NCI-H1105 treated with DMSO at 0.1 percent for 48 hours (cell line): ENCODE measurements around the gene HOXA3.
A peak's percentile ranks its signal among the peaks of the same experiment; 100 is the strongest.

ENCODE experiments used
- DNase-seq: peaks from one replicate; lab custom pipeline; 2025; lab: John Stamatoyannopoulos, UW

HOXA3 gene

DNA sequence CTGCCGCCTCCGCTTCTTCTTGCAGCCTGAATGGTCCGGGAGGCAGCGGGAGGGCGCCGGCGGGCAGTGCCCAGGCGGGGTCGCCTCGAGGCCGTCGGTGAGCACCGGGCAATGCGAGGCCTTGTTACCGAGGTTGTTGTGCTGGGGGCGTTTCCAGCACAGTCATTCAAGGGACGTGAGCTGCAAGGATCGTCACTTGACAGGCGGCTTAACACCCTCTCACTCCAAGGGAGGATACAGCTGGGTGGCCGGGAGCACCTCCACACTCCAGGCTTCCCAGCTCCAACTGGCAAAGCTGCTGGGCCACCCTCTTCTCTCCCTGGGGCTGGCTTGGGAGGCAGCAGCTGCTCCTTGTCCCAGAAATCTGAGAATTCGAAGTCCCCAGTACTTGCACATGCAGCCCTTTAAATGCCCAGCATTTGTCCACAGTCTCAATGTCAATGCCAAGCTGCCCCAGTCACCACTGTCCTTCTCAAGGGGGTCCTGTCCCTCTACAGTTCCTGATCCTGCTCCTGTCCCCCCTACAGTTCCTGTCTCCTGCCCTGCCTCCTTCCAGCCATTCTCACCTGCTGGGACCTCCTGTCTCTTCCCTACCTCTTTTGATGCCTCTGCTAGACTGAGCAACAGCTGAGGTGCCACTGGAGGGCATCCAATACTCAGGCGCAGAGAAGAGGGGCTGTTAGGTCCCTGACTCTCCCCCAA is 37.1 kb upstream of the HOXA3 start:
- DNase-seq, result no peak

DNA sequence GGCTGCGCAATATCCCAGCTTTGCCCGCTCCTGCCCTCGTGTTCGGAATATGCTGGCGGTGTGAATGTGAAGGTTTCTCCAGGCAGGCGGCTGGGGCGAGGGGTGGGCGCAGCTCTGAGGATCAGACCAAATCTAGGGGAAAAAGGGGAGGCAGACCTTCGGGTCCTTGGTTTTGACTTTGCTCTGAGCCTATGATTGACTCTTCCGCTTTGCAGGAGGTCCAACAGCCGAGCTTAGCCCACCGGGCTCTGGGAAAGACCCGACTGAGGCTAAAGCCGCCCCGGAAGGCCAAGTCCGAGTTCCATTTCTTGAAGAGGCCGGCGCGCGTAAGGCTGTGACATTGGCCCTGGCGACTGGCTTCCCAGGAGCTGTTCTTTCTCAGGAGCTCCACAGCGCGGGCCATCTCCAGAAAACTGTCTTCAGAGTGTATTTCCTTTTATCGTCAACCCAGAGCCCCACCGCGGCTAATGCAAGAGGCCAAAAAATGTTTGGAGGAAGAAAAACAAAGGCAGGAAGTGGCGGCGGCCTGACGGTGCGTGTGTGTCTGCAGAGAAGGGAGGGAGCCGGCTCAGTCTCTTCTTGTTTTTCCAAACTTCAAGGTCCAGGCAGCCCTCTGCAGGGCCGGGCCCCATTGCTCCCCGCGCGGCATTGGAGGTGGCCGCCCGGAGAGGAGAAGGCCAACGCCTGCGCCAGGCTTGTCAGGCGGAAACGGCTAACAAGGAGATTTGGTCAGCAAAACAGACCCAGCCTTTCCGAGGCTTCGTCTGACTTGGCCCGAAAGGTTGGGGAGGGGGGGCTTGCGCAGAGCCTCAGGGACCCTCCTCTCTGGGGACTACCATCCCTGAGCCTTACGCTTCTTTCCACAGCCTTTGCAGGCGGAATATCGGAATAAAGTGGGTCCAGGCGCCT is 36.3 kb upstream of the HOXA3 start:
- no peak for DNase-seq

DNA sequence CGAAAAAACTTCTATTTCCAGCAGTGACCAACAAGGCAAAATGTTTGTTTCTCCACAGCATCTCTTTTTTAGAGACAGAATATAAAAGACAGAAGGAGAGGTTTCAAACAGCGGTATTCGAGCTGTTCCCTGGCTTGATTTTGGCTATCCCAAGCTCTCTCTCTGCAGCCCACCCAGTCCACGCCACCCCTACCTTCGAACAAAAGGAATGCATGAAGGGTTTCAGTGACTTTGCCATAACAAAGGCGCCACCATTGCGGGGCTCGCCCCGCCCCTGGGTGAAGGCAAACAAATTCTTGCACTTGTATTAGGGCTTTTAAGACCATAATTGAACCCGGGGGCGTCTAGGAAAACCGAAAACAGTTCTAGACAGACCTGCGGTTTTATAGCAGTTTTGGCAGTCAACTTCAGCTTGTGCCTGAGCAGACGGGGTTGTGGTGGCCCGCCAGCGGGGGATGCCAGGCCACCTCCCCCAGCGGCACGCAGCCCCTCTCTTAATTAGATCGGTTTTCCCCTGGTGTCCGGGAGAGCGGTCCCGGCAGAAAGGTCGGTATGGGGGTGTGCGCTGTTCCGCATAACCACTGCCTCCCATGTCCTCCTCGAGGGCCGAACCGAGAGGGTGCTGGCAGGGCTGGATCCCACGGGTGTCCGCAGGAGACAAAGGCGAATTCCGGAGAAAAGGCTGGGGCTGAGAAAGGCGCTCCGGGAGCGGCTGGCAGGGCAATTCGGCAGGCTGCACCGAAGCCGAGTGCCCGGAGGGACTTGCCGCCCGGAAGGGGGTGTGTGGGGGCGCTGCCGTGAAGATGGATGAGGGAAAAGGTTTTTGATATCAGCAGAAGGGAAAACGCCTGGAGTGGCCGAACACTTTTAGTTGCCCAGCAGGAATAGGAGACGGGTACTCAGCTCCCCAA is 35.3 kb upstream of the HOXA3 start:
- DNase-seq, result no peak

DNA sequence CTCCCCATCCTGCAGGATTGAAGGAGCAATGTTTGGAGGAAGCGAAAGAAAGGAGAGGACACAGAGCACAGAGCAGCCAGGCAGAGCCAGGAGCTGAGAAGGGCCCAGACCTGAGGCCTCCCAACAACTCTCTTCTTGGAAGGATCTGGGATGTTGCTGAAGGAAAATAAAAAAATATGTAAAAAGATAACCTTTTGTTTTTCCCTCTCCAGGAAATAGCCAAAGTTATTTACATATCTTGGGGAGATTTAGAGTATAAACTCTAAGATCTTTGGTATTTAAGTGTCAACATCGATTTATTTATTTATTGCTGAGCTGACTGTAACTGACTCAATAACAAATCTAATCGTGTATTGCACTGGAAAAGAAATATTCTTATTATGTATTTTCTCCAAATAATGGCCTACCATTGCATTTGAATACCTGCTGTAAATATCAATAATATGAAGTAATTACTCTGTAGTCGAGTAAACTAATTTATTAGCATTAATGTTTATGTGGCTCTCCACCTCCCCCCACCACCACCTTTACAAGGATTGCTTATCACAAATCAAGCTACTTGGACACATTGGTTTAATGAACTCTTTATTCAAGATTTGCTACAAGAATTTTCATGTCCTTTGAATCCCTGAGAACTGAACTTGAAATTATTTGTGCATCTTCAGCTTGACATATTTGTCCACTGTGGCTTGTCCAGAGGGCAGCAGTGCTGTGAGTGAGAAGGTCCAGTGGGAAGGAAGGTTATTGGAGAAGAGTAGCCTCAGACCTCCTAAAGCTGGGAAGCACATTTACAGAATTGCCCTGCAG is 34.5 kb upstream of the HOXA3 start:
- no peak for DNase-seq

DNA sequence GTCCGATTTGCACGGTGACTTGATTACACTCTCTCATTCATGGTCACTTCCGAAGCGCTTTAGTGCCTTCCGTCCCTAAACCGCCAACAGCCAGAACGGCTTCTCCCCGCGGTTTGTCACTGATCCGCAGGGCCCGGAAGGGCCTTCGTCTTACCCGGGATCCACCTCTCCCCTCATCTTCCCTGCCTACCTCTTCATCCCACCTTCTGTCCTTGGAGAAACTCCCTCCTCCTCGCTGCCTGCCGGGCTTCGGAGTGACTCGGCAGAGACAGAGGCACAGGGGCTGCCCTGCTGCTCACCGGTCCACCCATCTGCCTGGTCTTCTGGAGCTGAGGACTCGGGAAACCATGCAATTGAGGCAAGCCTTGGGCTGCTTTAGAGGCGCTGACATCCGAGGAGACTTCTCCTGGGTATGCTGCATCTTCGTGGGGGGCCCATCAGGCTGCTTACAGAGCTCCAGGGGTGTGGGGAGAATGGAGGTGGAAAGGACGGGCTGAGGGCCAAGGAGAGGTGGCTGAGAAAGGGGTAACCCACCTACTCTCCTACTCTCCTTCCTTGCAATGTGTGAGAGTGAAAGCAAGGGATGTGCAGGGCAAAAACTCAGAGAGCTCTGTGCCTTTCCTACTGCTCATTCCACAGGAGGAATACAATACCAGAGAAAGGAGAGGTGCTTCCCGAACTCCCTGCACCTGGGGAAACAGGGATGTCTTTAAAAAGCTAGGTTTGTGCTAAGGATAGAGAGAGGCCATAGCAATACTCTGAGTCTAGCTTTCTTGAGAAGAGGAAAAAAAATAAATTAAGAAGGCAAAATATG is 33.7 kb upstream of the HOXA3 start:
- no peak for DNase-seq

DNA sequence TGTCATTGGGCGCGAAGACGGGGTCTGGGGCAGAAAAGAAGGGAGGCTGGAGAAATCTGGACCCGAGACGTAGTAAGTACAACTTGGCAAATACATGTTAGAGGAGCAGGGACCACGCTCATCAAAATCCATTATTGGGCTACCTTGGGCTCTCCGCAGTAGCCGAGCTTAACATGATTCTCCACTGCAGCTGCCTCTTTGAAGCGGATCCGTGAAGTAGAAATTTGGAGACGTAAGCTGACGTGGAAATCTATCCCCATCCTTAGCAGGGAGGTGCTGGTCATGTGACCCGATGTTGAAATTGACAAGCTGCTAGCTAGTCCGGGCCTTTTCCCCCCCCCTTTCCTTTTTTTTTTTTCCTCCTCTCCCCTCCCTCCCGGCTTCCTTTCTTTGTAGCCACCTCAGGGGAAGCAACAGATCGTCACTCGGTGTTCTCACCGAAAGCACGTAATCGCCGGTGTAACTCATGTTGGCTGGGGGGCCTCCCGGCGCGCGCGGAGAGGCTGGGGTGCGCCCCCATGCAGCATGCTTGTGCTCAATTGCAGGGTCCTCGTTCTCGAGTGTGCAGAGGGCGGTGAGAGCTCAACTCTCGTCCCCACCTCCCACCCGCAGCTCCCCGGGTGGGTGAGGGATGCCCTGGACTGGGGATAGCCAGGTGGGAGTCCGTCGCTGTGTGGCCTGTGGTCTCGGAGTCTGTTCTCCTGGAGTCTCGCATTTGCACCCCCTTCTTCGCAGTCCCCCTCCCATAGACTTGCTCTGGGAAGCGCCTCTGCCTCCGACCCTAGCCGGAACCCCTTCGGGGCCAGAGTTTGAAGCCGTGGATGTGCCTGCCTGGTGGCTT is 32.9 kb upstream of the HOXA3 start, which contains the start of gene HOXA11:
TSS of gene HOXA11 (minus strand) at position 220 of the 841 bp plus-strand sequence. CDS start at position 132, 88 bp downstream.
- no peak for DNase-seq

DNA sequence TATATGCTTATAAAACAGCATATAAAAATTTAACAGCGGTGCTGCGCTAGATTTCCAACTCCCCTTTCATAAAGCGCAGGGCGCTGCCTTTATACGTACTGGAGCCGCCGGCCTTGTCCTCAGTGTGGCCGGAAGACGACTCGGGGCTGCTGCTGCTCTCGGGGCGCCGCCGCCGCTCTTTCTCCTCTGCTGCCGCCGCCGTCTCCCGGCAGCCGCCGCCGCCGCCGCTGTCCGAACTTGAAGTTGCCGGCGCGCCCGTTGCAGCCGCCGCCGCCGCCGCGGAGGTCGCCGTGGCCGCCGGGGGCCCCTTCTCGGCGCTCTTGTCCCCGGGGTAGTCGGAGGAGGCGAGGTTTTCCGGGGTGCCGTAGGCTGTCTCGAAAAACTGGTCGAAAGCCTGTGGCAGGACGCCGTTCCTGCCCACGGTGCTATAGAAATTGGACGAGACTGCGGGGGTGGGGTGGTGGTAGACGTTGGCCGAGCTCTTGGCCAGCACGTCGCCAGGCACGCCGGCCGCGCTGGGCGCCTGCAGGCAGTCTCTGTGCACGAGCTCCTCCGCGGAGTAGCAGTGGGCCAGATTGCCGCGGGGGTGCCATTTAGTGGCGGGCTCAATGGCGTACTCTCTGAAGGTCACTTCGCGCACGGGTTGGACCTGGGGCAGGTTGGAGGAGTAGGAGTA is 32.1 kb upstream of the HOXA3 start:
- peak; percentile 52 for DNase-seq

DNA sequence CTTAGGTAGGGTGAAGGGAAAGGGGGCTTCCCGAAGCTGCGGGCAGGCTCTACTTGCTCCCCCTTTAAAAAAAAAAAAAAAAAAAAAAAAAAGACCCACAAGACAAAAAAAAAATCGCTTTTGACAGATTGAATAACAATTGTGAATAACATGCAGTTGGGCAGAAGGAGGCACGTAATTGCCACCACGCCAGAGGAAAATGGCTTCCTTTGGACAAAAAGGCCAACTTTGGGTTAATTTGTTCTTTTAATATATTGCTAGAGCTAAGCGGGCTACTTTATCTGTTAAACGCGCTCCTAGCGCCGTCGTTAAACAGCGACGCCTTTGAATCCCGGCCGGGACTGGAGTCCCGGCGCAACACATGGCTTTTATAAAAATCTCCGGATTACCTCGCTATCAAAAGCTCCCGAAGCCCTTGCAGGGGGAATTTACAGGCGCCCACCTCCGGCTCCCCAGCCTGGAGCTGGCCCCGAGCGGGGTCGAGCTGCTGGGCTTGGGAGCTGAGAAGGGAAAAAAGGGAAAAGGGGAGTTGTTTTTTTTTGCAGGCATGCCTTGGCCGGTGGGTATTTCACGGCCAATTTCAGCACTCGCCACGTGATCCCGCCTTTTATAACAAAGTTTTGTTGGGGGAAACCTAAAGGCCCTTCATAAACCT is 31.4 kb upstream of the HOXA3 start:
- DNase-seq, result peak; percentile 46

DNA sequence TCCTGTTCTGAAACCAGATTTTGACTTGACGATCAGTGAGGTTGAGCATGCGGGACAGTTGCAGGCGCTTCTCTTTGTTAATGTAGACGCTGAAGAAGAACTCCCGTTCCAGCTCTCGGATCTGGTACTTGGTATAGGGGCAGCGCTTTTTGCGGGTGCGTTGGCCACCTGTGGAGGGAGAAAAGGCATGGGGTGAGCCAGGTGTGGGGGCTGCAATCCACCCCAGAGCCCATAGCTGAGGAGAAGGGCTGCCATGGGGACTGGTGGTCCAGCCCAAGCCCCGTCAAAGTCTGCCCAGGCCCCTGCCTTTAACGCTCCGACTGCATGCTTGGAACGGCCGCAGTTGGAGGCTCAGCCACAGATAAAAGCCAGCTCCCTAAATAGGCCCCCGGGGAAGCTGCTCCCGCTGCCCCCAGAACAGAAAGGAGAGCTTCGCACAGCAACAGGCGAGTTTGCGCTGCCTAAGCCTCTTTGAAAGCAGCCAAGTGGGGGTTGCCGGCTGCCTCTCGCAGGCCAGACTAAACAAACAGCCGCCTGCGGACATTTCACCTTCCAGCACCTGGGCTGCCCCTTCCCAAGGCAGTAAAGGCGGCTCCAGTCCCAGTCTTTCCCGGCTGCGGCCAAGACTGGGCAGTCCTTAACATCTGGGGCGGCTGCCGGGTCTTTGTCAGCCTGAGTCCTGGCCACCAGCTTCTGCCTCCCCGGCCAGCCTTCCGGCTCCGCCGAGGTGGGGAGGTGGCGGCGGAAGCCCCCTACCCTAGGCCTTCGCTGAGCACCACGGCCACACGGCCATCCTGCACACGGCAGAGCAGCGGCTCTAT is 30.7 kb upstream of the HOXA3 start:
- DNase-seq, result peak; percentile 54

DNA sequence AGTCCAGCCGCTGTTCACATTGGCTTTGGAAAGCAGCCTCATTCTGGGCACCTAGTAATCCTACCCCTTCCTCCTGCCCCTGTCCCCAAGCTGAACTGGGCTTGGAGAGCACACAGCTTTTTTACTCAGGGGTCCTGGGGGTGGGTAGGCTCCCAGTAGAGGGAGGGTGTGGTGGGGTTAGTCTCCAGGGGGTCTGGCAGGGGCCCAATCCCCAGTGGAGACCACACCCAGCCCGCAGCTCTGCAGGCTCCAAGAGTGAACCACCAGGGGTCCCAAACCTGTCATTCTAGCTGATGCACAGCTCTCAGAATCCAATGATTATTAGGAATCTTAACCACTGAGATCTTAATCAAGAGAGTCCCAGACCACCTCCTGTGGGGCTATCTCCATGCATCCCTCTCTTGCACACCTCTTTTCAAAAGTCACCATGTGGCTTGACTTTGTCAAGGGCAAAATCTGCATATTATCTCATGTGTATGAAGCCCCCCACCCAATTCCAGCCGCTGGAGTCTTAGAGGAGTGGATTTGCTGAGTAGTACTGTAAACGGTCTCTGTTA is 30.0 kb upstream of the HOXA3 start:
- DNase-seq, result no peak

DNA sequence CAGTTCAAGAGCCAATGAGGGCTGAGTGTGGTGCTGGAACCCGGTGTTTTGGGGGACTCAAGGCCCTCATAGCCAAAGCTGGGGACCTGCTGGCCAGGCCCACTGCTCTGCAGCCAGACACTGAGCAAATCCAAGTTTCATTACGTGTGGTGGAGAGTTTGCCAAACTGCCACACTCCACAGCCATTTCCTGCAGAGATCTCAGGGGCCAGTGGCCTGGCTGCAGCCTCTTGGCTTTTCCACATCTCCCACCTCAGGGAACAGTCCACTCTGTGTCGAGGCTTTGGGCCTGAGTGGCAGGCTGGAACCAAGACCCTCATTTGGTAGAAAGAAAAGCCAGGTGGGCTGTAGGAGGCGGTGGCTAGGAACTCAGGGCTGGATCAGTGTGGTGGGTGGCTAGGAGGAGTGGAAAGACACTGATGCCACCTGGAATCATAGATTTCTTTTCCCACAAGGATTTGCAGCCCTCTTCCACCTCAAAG is 29.5 kb upstream of the HOXA3 start:
- no peak for DNase-seq

DNA sequence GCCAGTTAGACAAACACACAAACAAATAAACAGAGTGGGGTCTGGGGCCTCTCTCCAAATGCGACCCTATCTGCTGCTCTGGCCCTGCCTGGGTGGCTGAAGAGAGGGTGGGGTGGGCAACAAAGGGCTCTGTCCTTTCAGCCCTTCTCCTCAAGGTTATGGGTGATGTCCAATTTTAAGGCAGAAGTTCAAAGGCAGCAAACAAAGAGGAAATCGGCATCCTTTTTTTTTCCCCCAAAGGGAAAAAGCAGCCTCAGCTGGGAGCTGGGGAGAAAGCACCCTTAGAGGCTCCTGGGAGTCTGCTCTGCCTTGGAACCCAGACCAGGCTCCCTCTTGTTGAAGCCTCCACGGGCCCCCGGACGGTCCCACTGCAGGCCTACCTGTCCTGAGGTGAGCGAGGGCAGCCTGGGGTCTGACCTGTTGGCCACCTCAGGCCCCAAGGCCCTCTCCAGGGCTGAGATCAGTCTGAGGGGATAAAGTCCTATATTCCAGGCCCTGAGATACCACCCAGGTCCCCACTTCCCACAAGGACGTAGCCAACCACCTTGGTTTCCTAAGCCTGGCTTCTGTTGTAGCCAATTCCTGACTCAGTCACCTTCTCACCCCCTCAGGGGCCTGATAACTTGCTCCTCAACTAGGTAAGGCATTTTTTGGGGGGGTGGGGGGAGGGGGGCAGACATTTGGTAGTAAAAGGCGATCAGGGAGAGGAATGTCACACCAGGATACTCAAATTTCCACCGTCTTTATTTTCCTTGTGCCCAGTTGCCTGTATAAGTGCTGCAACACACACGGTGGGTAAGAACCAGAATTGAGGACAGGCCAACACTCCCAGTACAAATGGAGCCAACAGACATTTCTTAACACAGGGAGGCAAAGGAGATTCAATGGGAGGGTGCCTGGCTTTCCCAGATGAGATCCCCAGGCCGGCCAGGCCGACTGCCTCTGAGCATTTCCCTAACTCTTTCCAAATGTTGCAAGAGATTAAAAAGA is 28.3 kb upstream of the HOXA3 start:
- no peak for DNase-seq

DNA sequence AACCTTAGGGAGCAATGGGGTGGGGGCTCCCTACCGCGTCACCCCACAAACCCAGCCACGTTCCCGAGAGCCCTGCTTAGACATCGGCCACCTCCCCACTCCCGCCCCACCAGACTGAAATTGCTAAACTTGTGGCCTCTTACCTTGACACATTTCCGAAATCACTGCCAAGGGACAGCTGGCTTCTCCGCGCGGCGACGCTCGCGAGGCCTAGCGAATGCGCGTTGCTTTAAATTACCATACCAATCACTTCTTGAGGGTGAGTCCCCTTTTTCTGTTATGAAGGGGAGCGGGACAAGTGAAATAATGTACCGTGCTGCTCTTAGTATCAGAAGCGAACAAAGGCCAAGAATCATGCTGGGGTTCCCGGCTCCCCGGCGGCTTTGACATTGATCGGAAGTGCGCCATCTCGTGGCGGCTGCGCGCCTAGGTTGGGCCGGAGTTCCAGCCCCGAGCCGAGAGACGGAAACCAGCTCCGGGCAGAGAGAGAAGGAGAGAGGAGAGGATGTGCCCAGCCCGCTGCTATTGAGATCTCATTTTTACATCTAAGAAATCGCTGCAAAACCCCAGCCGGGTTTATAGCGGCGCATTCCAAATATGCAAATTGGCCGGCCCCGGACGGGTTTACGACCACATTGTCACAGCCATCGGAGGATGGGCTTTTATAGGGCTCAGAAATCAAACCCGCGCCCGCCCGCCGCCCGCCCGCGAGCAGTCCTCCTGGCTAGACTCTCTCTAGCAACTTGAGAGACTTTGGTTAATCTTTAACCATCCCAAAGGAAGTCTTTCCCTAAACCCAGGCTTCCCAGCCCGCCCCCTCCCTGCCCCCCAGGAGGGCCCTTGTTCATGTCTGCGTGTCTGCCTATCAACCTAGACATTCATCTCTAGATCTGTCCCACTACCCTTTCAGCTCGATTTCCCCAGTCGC is 27.4 kb upstream of the HOXA3 start:
- no peak for DNase-seq

DNA sequence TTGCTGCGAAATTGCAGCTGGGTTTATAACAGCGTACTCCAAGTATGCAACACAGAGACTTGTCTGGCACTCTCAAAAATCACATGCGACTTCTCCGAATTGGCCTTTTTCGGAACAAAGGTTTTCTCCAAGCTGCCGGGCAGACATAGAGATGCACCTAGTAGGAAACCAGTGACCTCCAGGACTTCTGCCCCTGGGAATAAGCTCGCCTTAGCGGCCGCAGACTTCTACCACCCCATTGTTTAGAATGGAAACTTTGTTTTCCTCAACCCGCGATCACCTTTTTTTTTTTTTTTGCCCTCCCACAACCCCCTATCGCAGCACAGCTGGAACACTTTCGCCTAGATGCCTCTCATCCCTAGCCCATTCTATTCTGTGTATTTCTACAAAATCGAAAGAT is 26.6 kb upstream of the HOXA3 start:
- DNase-seq, result no peak

DNA sequence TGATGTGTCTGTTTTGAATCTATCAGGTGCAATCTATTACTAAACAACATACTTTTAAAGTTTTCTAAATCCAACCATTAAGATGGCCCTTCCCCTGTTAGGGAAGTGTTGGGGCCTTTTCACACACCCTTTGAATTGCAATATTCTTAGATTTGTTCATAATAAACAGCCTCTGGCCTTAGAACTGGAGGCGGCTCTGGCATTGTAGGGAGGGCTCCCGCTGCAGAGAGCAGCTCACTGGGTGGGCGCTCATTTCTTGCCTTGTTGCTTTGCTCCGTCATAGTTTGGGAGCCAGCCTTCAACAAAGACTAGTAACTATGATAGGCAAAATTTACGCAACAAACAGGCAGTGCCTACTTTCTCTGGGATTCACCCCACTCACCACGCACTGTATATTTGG is 26.0 kb upstream of the HOXA3 start:
- no peak for DNase-seq
